Measurements from ENCODE around the gene TRIM63. TPM values are rescaled to one million over a fixed set of nuclear protein-coding genes. Genes with fewer than 3 reads are reported as not detected.

The TRIM63 gene
- total and polyA plus RNA-seq, 2 of the 13 experiments (the other 11 are each of a cell fraction or from before 2014, with no cell fraction given), result not detected

DNA sequence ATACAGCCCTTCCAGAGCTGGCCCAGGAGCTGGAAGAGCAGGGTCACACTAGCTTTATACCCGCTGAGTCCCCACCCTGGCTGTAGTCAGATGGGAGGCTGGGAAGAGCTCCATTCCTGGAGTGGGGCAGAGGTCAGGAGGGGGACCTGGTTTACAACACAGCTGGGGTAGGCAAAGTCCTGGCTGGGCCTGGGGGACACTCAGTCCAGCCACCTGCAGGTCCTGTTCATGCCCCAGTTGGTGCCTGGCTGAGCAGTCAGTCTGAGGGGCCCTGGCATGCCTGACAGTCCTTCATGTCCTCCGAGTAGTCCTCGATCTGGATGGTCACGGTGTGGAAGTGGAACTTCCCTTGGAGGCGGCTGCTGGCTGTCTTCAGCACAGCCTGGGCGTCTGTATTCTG is 28.5 kb downstream of the TRIM63 start:
- TF ChIP-seq ZNF232 (CRISPR knock-in tag; IDR thresholded peaks at IDR 0.05; ENCODE audit: borderline replicate concordance), result no peak
- TF ChIP-seq HIVEP1 (CRISPR knock-in tag; IDR thresholded peaks at IDR 0.05), result no peak
- TF ChIP-seq PITX1 (CRISPR knock-in tag; IDR thresholded peaks at IDR 0.05), result no peak
- TF ChIP-seq HNRNPLL (IDR thresholded peaks at IDR 0.05; ENCODE audit: low read depth, low read length, poor library complexity, severe bottlenecking), result no peak
- TF ChIP-seq NR1H2 (CRISPR knock-in tag; IDR thresholded peaks at IDR 0.05; ENCODE audit: borderline replicate concordance, low read depth), result no peak
- TF ChIP-seq, protein P1, sequence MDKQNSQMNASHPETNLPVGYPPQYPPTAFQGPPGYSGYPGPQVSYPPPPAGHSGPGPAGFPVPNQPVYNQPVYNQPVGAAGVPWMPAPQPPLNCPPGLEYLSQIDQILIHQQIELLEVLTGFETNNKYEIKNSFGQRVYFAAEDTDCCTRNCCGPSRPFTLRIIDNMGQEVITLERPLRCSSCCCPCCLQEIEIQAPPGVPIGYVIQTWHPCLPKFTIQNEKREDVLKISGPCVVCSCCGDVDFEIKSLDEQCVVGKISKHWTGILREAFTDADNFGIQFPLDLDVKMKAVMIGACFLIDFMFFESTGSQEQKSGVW (CRISPR knock-in tag; IDR thresholded peaks at IDR 0.05; ENCODE audit: borderline replicate concordance), result no peak
- no peak for TF ChIP-seq GATAD1 (CRISPR knock-in tag; IDR thresholded peaks at IDR 0.05)
- POLR2A ChIA-PET, result no interaction called here
- intact Hi-C loops (cut with micrococcal nuclease; ENCODE audit: unreplicated experiment), result loop anchor here (5.0 kb wide), 2 partner anchors 73 to 123 kb away; partner anchors contain the start of gene PDIK1L
- Histone ChIP-seq H3K4me3 (replicated peaks in 1 of 3; ENCODE audit: insufficient read depth in 1 of 3, low read depth in 2 of 3, low read length in 3 of 3) (no peak overlapping the region), H3K4me2 (ENCODE audit: low read depth, low read length) (no peak overlapping the region), H3K79me2 (ENCODE audit: insufficient read depth, low read length) (no peaks in the 10 kb centered on the region), H3K36me3 (replicated peaks in 1 of 2; ENCODE audit: control insufficient read depth in 1 of 2, insufficient read depth in 2 of 2, low read length in 2 of 2) (no peaks in the 10 kb centered on the region), H3K9ac (ENCODE audit: insufficient read depth, low read depth, low read length) (no peak overlapping the region), H2AFZ (ENCODE audit: low read length) (no peak overlapping the region), H4K20me1 (ENCODE audit: insufficient read depth, low read length) (no peaks in the 10 kb centered on the region), H3K4me1 (ENCODE audit: insufficient read depth, low read length) (peaks cover 32% of the 10 kb centered on the region), H3K27ac (ENCODE audit: extremely low read length, insufficient read depth, low read length) (no peak overlapping the region), H3K27me3 (ENCODE audit: control insufficient read depth in 1 of 2, insufficient read depth in 2 of 2, low read length in 2 of 2) (peaks cover 7 to 59% of the 10 kb centered on the region in 2 experiments), H3K9me3 (ENCODE audit: low read length) (no peaks in the 10 kb centered on the region)
- in situ Hi-C loops (cut with HindIII; ENCODE audit: extremely low pct_ligation_motif_present, low pct_unique_long_range_greater_than_20kb), result no loop called here
- CTCF ChIA-PET (ENCODE audit: low intra/inter-chr PET ratio, low total read pairs), result no interaction called here
- ATAC-seq (no peak), DNase-seq (ENCODE audit: low spot score) (no peak), FAIRE-seq (no peak)
- WGBS (ENCODE audit: low lambda C conversion rate), result no CpG with 5 or more reads among the region's 6 CpGs
- no TSS peak for BruUV-seq (replicated peaks)

DNA sequence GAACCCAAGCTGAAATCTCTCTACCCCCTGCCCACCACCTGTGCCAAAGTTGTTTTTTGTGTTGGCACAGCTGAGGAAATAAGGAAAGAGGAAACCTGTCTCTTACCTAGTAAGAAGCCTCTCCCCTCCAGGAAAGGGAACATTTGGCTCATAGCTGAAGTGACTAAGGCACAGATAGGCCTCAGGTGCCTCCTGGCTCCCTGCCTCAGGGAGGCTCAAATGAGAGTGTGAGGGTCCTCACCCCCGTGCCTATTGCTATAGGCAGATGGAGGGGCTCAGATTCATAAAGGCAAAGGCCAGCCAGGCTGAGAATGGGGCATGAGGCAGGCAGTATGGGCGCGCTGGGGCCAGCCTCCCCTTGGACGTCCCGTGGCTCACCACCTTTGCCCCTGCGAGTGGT is 29.0 kb downstream of the TRIM63 start:
- no peak overlapping the region for H3K4me2 ChIP-seq (ENCODE audit: low read depth, low read length)
- H3K4me1 ChIP-seq (ENCODE audit: insufficient read depth, low read length), result peaks cover 36% of the 10 kb centered on the region
- no peak overlapping the region for H3K27ac ChIP-seq (ENCODE audit: extremely low read length, insufficient read depth, low read length)
- in situ Hi-C loops (cut with HindIII; ENCODE audit: extremely low pct_ligation_motif_present, low pct_unique_long_range_greater_than_20kb) (no loop called here), intact Hi-C loops (cut with micrococcal nuclease; ENCODE audit: unreplicated experiment) (loop anchor here (5.0 kb wide), 2 partner anchors 74 to 124 kb away; partner anchors contain the start of gene PDIK1L)
- no peak overlapping the region for H2AFZ ChIP-seq (ENCODE audit: low read length)
- POLR2A ChIA-PET, result no interaction called here
- DNase-seq (ENCODE audit: low spot score) (no peak), ATAC-seq (no peak), FAIRE-seq (no peak)
- H3K4me3 ChIP-seq (replicated peaks in 1 of 3; ENCODE audit: insufficient read depth in 1 of 3, low read depth in 2 of 3, low read length in 3 of 3), result no peak overlapping the region
- H4K20me1 ChIP-seq (ENCODE audit: insufficient read depth, low read length), result no peaks in the 10 kb centered on the region
- H3K9me3 ChIP-seq (ENCODE audit: low read length), result no peaks in the 10 kb centered on the region
- H3K9ac ChIP-seq (ENCODE audit: insufficient read depth, low read depth, low read length), result no peak overlapping the region
- CTCF ChIA-PET (ENCODE audit: low intra/inter-chr PET ratio, low total read pairs), result no interaction called here
- WGBS (ENCODE audit: low lambda C conversion rate), result 18% methylated on average over 5 of the region's 6 CpGs
- no TSS peak for BruUV-seq (replicated peaks)
- no peaks in the 10 kb centered on the region for H3K36me3 ChIP-seq (replicated peaks in 1 of 2; ENCODE audit: control insufficient read depth in 1 of 2, insufficient read depth in 2 of 2, low read length in 2 of 2)
- H3K27me3 ChIP-seq (ENCODE audit: control insufficient read depth in 1 of 2, insufficient read depth in 2 of 2, low read length in 2 of 2), result peaks cover 7 to 57% of the 10 kb centered on the region in 2 experiments
- no peaks in the 10 kb centered on the region for H3K79me2 ChIP-seq (ENCODE audit: insufficient read depth, low read length)
- TF ChIP-seq, protein P2, sequence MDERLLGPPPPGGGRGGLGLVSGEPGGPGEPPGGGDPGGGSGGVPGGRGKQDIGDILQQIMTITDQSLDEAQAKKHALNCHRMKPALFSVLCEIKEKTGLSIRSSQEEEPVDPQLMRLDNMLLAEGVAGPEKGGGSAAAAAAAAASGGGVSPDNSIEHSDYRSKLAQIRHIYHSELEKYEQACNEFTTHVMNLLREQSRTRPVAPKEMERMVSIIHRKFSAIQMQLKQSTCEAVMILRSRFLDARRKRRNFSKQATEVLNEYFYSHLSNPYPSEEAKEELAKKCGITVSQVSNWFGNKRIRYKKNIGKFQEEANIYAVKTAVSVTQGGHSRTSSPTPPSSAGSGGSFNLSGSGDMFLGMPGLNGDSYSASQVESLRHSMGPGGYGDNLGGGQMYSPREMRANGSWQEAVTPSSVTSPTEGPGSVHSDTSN (CRISPR knock-in tag; IDR thresholded peaks at IDR 0.05), result no peak
- TF ChIP-seq ZHX1 (CRISPR knock-in tag; IDR thresholded peaks at IDR 0.05; ENCODE audit: low read depth) (no peak), ZNF563 (CRISPR knock-in tag; IDR thresholded peaks at IDR 0.05) (no peak), JARID2 (CRISPR knock-in tag; IDR thresholded peaks at IDR 0.05; ENCODE audit: insufficient replicate concordance) (no peak), SETDB1 (CRISPR knock-in tag; IDR thresholded peaks at IDR 0.05; ENCODE audit: borderline replicate concordance) (no peak), ZNF101 (CRISPR knock-in tag; IDR thresholded peaks at IDR 0.05; ENCODE audit: borderline replicate concordance, low read depth) (no peak)
